Measurements from ENCODE around the gene MECP2. TPM values are rescaled to one million over a fixed set of nuclear protein-coding genes. Genes with fewer than 3 reads are reported as not detected.

MECP2 gene
- total and polyA plus RNA-seq, 2 of the 13 experiments (the other 11 are each of a cell fraction or from before 2014, with no cell fraction given), result 7.9 to 18.1 TPM

- Histone ChIP-seq H3K27me3 (ENCODE audit: control insufficient read depth in 1 of 2, insufficient read depth in 2 of 2, low read length in 2 of 2) (no peaks in the 10 kb centered on the region), H3K4me1 (ENCODE audit: insufficient read depth, low read length) (peaks cover 27% of the 10 kb centered on the region), H3K36me3 (replicated peaks in 1 of 2; ENCODE audit: control insufficient read depth in 1 of 2, insufficient read depth in 2 of 2, low read length in 2 of 2) (0 out of 5 replicates have a peak, but pooled peaks cover 0 to 3% of the 10 kb centered on the region in 2 experiments), H2AFZ (ENCODE audit: low read length) (no peak overlapping the region), H3K79me2 (ENCODE audit: insufficient read depth, low read length) (peaks cover 63% of the 10 kb centered on the region), H3K9ac (ENCODE audit: insufficient read depth, low read depth, low read length) (no peak overlapping the region), H3K4me3 (replicated peaks in 1 of 3; ENCODE audit: insufficient read depth in 1 of 3, low read depth in 2 of 3, low read length in 3 of 3) (no peak overlapping the region), H4K20me1 (ENCODE audit: insufficient read depth, low read length) (no peaks in the 10 kb centered on the region), H3K4me2 (ENCODE audit: low read depth, low read length) (no peak overlapping the region), H3K9me3 (ENCODE audit: low read length) (no peaks in the 10 kb centered on the region), H3K27ac (ENCODE audit: extremely low read length, insufficient read depth, low read length) (no peak overlapping the region)
- DNase-seq (ENCODE audit: low spot score) (no peak), FAIRE-seq (no peak), ATAC-seq (no peak)
- ChIA-PET CTCF (ENCODE audit: low intra/inter-chr PET ratio, low total read pairs) (no interaction called here), POLR2A (no interaction called here)
- no TSS peak for BruUV-seq (replicated peaks)
- intact Hi-C loops (cut with micrococcal nuclease; ENCODE audit: unreplicated experiment), result no loop called here
- TF ChIP-seq ZFP90 (CRISPR knock-in tag; IDR thresholded peaks at IDR 0.05; ENCODE audit: borderline replicate concordance), result no peak
- no peak for TF ChIP-seq PHF20 (CRISPR knock-in tag; IDR thresholded peaks at IDR 0.05)
- in situ Hi-C loops (cut with HindIII; ENCODE audit: extremely low pct_ligation_motif_present, low pct_unique_long_range_greater_than_20kb), result no loop called here
- WGBS (ENCODE audit: low lambda C conversion rate), result no CpG with 5 or more reads among the region's 1 CpG
Observed at GRCh38 chrX:154072192-154072591, 25.3 kb downstream of the MECP2 start.

- H3K4me3 ChIP-seq (replicated peaks in 1 of 3; ENCODE audit: insufficient read depth in 1 of 3, low read depth in 2 of 3, low read length in 3 of 3), result no peak overlapping the region
- intact Hi-C loops (cut with micrococcal nuclease; ENCODE audit: unreplicated experiment), result no loop called here
- H4K20me1 ChIP-seq (ENCODE audit: insufficient read depth, low read length), result no peaks in the 10 kb centered on the region
- WGBS (ENCODE audit: low lambda C conversion rate), result 96% methylated on average over 3 of the region's 3 CpGs
- H3K27ac ChIP-seq (ENCODE audit: extremely low read length, insufficient read depth, low read length), result no peak overlapping the region
- no peak overlapping the region for H3K4me2 ChIP-seq (ENCODE audit: low read depth, low read length)
- no peak overlapping the region for H3K9ac ChIP-seq (ENCODE audit: insufficient read depth, low read depth, low read length)
- no peaks in the 10 kb centered on the region for H3K27me3 ChIP-seq (ENCODE audit: control insufficient read depth in 1 of 2, insufficient read depth in 2 of 2, low read length in 2 of 2)
- ATAC-seq (no peak), FAIRE-seq (no peak), DNase-seq (ENCODE audit: low spot score) (no peak)
- no TSS peak for BruUV-seq (replicated peaks)
- no peaks in the 10 kb centered on the region for H3K9me3 ChIP-seq (ENCODE audit: low read length)
- no peaks in the 10 kb centered on the region for H3K36me3 ChIP-seq (replicated peaks in 1 of 2; ENCODE audit: control insufficient read depth in 1 of 2, insufficient read depth in 2 of 2, low read length in 2 of 2)
- peaks cover 18% of the 10 kb centered on the region for H3K4me1 ChIP-seq (ENCODE audit: insufficient read depth, low read length)
- in situ Hi-C loops (cut with HindIII; ENCODE audit: extremely low pct_ligation_motif_present, low pct_unique_long_range_greater_than_20kb), result no loop called here
- POLR2A ChIA-PET, result no interaction called here
- peaks cover 53% of the 10 kb centered on the region for H3K79me2 ChIP-seq (ENCODE audit: insufficient read depth, low read length)
- no peak overlapping the region for H2AFZ ChIP-seq (ENCODE audit: low read length)
- CTCF ChIA-PET (ENCODE audit: low intra/inter-chr PET ratio, low total read pairs), result no interaction called here
- no peak for TF ChIP-seq MLLT10 (CRISPR knock-in tag; IDR thresholded peaks at IDR 0.05)
- TF ChIP-seq, protein P1, sequence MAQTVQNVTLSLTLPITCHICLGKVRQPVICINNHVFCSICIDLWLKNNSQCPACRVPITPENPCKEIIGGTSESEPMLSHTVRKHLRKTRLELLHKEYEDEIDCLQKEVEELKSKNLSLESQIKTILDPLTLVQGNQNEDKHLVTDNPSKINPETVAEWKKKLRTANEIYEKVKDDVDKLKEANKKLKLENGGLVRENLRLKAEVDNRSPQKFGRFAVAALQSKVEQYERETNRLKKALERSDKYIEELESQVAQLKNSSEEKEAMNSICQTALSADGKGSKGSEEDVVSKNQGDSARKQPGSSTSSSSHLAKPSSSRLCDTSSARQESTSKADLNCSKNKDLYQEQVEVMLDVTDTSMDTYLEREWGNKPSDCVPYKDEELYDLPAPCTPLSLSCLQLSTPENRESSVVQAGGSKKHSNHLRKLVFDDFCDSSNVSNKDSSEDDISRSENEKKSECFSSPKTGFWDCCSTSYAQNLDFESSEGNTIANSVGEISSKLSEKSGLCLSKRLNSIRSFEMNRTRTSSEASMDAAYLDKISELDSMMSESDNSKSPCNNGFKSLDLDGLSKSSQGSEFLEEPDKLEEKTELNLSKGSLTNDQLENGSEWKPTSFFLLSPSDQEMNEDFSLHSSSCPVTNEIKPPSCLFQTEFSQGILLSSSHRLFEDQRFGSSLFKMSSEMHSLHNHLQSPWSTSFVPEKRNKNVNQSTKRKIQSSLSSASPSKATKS (CRISPR knock-in tag; IDR thresholded peaks at IDR 0.05), result no peak
- TF ChIP-seq NCOA1 (CRISPR knock-in tag; IDR thresholded peaks at IDR 0.05), result no peak
- TF ChIP-seq, protein P2, sequence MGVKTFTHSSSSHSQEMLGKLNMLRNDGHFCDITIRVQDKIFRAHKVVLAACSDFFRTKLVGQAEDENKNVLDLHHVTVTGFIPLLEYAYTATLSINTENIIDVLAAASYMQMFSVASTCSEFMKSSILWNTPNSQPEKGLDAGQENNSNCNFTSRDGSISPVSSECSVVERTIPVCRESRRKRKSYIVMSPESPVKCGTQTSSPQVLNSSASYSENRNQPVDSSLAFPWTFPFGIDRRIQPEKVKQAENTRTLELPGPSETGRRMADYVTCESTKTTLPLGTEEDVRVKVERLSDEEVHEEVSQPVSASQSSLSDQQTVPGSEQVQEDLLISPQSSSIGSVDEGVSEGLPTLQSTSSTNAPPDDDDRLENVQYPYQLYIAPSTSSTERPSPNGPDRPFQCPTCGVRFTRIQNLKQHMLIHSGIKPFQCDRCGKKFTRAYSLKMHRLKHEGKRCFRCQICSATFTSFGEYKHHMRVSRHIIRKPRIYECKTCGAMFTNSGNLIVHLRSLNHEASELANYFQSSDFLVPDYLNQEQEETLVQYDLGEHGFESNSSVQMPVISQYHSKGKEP (CRISPR knock-in tag; IDR thresholded peaks at IDR 0.05), result no peak
- TF ChIP-seq ZNF792 (CRISPR knock-in tag; IDR thresholded peaks at IDR 0.05), result no peak
- no peak for TF ChIP-seq ZNF446 (CRISPR knock-in tag; IDR thresholded peaks at IDR 0.05)
- TF ChIP-seq ZNF281 (CRISPR knock-in tag; IDR thresholded peaks at IDR 0.05; ENCODE audit: borderline replicate concordance), result no peak
- TF ChIP-seq HOXA3 (CRISPR knock-in tag; IDR thresholded peaks at IDR 0.05), result no peak
- TF ChIP-seq, protein P3, sequence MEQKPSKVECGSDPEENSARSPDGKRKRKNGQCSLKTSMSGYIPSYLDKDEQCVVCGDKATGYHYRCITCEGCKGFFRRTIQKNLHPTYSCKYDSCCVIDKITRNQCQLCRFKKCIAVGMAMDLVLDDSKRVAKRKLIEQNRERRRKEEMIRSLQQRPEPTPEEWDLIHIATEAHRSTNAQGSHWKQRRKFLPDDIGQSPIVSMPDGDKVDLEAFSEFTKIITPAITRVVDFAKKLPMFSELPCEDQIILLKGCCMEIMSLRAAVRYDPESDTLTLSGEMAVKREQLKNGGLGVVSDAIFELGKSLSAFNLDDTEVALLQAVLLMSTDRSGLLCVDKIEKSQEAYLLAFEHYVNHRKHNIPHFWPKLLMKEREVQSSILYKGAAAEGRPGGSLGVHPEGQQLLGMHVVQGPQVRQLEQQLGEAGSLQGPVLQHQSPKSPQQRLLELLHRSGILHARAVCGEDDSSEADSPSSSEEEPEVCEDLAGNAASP (CRISPR knock-in tag; IDR thresholded peaks at IDR 0.05; ENCODE audit: borderline replicate concordance), result no peak
Observed at GRCh38 chrX:154068560-154068959, 29.0 kb downstream of the MECP2 start.
